Dedifferentiated amniotic fluid mesenchymal stem cell (primary cell): Measurements from ENCODE around the gene BTBD16.

Experiments used
- DNase-seq: peaks from one replicate; pipeline ENCODE4 v3.0.0-alpha.2; 2016; ENCODE audit errors: extremely low spot score

The BTBD16 gene

DNA sequence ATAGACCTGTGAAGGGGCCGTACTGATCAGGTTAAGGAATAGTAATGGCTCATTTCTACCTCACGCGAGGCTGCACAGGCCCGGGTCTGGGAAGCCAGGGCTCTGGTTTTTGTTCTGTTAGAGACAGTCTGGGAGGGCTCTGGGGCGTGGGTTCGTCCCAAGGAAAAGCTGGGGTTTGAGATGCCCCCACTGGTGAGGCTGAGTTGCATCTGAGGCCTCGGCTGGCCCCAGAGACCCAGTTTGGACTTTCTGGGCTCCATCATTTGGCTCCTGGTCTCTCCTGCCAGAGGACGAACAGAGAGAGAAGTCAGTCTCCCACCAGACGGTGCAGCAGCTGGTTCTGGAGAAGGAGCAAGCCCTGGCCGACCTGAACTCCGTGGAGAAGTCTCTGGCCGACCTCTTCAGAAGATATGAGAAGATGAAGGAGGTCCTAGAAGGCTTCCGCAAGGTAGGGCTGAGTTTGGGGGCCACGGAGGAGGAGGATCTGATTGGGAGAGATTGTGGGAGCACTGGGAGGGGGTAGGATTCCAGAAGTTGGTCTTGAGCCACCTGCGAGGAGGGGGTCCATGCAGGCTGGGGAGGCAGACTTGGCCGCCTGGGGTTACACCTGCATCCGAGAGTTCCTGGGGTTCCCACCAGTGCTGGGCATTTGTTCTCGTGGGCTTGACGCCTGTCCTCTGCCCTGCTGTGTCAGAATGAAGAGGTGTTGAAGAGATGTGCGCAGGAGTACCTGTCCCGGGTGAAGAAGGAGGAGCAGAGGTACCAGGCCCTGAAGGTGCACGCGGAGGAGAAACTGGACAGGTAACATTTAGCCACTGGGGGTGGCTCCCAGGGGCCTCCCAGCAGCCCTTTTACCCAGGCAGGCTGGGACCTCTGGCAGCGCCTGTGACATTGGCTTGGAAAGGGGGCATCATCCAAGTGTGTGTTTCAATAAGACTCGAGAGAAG lies 22.5 kb upstream of the BTBD16 start:
- DNase-seq, result no peak

DNA sequence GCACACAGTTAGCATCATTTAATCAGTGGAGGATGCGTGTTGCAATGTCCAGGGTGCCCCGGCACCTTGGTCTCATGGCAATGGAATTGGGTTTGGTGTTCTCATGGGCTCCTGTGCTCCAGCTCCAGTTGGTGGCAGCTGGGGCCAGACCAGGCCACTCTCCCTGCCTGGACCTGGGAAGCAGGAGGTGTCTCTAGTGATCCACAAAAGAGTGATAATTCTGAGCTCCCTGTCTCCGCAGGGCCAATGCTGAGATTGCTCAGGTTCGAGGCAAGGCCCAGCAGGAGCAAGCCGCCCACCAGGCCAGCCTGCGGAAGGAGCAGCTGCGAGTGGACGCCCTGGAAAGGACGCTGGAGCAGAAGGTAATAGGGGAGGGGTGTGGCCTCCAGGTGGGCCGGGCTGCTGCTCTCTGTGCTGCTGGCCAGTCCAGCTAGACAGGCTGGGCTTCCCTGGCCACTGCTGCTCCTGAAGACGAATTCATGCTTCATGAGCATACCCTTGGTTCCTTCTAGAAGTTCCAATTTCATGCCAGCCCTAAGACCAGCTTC lies 21.7 kb upstream of the BTBD16 start:
- no peak for DNase-seq

DNA sequence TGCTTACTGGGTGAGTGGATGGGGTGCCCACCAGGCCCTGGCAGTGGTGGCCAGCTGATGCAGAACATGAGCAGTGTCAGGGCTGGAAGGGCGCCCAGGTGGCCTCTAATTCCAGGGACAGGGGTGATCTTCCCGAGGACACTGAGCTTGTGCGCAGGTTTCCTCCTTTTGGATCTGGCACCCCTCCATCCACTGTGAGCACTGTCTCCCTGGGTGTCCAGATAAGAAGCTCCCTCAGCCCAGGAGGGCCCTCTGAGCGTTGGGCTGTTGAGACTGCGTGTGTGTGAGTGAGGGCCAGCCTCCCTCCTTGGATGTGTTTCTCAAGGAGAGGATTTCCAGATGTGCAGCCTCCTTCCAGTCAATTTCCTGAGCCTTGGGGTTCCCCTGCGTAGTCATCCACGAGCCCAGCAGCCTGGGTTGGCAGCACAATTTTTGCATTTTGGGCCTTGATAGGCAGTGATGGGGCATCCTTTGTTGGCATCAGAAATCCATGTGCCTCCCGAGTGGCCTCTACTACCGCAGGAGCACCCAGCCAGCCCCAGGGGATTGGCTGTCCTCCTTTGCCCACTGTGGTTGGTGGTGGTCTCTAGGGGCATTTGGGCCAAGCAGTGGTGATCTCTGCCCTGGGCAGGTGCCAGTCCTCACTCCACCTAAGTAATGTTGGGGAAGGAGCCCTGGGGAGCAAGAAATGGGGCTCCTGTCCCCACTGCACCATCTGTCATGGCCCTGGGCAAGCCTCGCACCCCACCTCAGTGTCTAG lies 20.9 kb upstream of the BTBD16 start:
- no peak for DNase-seq

DNA sequence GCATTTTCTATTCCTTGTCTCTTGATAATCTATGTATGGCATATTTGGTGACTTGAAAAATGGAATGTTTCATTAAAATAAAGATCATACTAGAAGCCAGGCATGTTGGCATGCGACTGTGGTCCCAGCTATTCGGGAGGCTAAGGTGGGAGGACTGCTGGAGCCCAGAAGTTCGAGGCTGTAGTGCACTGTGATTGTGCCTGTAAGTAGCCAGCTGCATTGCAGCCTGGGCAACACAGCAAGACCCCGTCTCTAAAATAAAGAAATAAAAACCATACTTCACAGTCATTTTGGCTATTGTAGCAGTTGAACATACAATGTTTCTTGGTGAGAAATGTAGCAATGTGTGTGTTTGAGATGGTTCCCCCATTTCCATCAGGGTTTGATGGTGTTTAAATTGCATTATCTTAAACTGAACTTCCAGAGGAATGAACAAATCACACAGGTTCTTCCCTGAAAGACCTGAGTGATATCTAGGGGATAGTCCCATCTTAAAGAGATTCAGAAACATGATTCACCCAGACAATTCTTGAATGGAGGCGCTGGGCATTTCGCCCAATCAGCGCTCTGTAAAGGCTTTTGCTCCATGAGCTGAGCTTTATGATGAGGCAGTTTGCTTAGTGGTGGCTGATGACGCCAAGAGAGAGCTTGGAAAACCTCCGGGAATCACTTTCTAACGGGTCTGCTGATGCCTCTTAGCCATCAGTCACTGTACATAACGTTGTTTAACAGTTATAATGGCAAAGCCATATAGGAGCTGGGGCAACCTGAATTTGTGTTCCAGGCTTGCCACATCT lies 19.4 kb upstream of the BTBD16 start:
- no peak for DNase-seq

DNA sequence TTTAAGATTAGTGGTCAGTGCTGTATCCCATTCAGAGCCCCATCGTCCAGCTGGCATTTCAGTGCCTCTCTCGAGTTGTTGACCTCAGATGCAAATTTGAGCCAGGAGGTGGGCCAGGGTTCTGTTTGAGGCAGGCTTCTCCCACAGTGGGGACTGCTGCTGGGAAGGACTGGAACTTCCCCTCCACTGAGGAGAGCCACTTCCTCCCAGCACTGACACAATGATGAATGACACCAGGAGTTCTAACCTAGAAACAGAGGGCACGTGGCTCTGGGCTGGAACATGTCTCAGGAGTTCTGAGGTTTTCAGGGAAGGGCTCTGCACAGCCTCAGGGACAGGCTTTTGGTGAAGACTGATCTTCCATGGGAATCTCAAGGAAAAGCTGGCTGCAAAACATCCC lies 18.3 kb upstream of the BTBD16 start:
- no peak for DNase-seq

DNA sequence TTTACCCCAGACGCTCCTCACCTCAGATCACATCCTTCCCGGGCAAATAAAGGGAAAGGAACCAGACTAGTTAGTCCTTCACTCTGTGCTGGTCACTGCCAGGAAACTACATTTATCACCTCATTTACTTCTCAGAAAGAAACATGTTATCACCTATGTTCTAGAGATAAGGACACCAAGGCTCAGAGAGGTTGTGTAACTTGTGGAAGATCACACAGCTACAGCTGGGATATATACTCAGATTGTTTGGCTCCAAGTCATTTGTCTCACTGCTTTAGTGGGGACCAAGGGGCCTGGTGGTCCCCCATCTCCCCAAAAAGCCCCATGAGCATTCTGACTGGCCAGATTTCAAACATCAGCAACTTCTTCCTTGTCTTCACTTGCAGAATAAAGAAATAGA lies 17.5 kb upstream of the BTBD16 start:
- DNase-seq, result no peak

DNA sequence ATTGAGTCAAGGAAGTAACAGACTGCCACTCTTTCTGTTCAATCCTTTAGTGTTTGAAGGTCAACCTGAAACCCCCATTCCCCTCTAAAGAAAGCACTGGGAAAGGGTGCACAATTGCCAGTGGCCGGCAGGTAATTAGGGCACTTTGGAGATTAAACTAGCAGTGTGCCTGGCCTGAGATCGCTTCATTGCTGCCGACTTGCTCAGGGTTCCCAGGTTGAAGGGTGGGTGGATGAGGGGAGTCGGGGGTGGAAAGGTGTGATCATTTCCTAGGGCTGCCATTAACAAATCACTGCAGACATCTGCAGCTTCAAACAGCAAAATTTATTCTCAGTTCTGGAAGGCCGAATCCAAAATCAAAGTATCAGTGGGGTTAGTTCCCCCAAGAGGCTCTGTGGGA lies 16.3 kb upstream of the BTBD16 start:
- no peak for DNase-seq

DNA sequence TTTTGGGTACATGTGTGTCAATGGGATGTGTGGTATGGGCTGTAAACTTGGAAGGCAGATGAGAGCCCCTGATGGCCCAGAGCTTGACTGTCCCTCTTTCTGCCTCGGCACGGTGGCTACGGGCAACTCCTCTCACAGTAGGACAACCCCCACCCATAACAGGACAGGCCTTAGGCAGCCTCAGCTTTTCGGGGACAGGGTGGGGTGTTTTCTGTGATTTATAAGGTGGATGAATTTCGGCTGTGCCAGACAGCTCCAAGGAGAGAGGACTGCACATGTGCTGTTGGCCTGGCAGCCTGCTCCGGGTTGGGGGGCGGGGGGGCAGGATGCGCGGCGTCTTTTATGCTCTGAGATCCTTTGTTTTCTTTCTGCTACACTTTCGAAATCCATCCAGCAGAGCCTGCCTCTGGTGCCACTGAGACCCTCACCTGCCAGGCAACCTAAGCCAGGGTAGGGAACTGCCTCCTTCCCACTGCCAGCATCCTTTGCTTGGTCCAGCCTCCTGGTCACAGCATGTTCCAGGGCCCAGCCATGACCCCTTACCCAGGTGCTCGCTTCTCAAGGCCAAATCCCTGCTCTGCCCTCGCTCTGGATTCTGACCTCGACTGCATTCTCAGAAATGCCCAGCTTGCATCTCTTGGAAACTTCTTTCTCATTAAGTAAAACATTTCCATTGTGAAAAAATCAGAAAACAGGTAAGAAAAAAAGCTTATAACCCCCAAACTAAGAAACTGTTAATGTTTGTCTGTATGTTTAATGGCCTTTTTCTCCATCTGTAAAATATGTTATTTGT lies 15.4 kb upstream of the BTBD16 start:
- DNase-seq, result no peak

DNA sequence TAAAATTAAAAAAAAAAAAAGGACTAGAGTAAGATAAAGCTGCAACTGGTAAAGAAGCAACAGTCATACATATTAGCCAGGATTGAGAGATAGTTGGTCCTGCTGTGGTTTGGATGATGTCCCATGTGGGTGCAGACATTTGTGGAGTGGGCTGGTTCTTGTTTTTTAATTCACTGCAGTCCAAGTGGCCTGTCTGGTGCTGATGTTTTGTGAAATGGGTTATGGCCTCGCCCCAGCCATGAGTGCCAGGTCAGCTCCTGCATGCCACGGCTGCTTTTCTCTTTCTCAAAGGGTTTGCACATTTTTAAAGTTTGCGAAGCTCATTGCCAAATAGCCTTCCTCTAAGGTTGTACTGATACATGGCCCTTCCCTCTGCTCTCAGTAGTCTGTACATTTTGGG lies 14.1 kb upstream of the BTBD16 start:
- DNase-seq, result no peak

DNA sequence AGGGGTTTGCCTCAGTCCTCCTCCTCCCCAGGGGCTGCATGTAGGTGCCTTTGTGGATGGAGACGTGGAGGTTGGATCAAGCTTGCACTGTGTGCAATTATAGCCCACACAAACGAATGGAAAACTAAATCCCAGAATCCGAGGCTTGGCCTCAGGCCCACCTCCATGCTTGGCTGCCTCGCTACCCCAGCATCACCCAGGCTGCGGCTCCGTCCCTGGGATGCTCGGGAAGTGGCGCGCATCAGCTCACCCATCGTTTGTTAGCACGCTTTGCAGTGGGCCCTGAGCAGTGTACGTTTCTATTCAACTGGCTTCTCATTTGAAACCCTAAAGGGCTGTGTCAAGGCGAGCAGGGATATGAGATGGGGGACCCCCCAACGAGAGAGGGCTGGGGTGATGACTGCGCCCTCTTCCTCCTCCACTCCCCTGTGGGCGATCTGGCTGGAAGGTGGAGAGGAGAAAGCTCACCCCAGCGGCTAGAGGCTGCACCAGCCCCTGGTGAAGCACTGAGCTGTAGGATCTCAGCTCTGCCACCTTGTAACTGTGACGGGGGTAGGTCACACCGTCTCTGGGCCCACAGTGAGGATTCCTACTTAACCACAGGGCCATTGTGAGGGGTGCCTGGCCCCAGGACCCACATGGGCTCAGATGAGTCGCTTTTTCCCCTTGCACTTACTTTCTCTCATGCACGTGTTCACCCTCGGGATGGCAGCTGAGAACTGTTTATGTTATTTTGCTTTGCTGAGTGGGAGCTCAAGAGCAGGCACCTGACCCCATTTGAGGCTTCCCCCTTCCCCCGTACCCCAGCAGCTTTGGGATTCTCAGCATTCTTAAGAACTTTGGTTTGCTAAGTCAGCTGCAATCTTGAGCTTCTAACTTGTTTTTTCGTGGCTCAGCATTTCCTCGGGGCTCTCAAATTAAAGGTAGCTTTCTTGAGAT lies 12.7 kb upstream of the BTBD16 start:
- peak; percentile 18 for DNase-seq

DNA sequence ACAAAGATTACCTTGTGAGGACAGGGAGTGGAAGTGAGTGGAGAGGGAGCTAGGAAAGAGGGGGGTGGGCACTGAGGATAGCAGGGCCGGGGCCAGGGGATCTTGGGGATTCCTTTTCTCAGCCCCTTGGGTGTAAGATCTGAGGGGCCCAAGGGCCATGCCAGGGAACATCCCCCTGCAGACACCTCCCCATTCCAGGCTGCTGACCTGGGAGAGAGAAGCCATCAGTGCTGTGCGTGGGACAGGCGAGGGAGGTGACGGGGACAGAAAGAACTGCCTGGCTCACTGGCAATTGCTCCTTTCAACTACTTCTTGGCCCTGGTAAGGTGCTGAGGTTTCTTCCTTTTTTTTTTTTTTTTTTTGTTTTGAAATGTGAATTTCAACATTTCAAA lies 12.0 kb upstream of the BTBD16 start:
- no peak for DNase-seq

DNA sequence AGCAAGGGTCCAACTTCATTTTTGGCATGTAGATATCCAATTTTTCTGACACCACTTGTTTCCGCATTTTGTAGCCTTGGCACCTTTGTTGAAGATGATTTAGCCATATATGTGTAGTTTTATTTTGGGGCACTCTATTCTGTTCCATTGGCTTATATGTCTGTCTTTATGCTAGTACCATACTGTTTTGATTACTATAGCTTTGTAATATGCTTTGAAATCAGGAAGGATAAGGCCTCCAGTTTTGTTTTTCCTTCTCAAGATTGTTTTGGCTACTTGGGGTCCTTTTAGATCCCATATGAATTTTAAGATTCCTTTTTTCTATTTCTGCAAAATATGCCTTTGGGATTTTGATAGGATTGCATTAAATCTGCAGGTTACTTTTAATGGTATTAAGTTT lies 9.5 kb upstream of the BTBD16 start:
- no peak for DNase-seq

DNA sequence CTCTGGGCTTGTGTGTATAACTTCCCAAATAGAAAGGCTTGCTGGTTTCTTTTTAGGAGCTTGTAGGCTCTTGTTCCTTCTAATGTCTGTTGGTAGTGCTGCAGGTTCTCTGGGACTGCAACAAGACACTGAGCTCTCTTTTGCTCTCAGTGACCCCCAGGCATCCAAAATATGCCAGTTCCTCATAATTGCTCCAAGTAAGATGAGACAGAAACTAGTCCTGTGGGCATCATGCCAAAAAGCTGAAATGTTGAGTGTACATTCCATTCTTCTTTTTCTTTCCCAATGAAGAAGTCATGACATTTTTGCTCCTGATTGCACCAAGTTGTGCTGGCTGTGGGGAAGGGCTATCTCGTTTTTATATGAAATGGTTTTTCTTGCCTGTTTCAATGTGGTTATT lies 7.1 kb upstream of the BTBD16 start:
- peak; percentile 90 for DNase-seq

DNA sequence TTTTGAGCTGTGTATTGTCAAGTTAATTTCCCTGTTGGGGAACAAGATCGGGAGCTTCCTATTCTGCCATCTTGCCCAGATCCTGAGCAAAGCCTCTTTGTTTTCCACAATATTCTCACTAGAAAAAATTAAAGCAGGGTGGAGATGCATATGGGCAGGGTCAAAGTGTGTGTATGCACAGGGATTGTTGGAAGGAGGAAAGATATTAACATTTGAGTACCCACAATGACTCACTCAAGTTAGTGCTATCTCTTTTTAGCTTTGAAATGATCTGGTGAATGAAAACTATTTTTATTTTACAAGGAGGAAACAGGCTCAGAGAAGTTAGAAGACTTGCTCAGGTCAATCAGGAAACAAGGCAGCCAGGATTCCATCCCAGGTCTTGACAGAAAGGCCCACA lies 6.7 kb upstream of the BTBD16 start:
- no peak for DNase-seq

DNA sequence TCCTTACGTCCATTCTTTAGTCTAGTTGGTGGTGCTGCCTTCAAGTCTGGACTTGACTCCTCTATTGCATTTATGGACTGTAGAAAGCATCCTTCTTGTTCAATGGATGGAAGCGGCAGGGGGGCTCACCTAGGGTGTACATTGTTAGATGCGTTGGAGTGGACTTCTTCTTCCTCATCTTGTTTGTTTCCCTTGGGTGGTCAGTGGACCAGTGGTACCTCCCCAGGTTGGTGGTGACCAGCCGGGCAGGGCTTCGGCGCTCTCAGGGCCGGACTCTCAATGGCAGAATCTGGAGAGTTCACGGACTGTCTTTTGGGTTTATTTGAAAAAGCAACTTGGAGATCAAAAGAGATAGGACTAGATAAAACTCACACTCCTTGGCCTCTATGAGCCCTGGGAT lies 6.2 kb upstream of the BTBD16 start:
- DNase-seq, result no peak

DNA sequence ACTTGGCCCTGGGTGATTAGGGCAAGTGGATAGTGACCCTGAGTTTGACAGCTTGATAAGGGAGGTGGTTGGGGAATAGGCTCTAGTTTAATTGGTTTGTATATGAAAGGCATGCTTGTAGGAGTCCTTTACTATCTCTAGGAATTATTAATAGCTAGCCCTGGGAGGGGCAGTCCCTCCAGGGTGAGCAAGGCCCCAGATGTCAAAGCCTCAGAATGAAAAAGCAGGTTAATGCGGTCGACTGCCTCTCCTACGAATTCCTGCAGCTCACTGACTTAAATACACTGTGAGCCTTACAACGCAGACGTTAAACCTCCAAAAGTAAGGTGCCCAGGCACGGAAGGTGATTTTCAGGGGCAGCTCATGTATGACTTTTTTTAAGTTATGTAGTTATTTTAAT lies 5.2 kb upstream of the BTBD16 start:
- DNase-seq, result no peak

DNA sequence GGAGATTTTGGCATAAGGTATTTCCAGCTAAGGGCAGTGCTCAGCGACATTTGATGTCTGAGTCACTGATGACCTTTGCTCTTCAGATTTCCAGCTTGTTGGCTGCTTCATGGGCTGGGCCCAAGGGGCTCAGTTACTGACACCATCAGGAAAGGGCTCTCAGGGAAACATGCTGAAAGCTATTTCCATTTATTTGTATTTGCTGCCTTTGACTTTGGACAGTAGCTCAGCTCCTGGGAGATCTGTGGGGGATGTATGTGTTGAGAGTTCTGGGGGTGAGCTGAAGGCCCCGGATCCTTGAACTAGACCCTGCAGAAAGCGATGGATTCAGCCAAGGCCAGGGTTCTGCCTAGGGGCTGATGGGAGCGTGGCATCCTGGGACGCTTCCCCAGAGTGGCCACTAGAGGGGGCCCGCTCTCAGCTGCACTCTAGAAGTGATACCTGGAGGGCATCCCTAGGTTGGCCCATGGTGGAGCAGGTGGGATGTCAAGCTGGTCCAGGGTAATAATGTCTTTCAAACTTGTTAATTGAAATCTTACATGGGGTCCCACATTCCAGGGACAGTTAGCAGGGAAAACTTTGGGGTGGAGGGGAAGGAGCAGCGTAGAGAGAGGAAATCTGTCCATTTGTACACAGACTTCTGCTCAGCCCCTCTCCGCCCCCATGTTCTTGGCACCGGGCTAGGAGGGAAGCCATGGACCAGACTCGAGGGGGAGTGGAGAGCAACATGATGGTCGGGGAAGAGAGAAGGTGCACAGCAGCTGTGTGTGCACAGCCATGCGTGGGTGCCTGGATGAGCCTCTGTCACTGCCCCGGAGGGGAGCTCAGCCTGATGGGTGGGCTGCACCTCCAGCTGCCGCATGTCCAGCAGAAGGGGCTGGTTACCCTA lies 3.0 kb upstream of the BTBD16 start:
- DNase-seq, result no peak

DNA sequence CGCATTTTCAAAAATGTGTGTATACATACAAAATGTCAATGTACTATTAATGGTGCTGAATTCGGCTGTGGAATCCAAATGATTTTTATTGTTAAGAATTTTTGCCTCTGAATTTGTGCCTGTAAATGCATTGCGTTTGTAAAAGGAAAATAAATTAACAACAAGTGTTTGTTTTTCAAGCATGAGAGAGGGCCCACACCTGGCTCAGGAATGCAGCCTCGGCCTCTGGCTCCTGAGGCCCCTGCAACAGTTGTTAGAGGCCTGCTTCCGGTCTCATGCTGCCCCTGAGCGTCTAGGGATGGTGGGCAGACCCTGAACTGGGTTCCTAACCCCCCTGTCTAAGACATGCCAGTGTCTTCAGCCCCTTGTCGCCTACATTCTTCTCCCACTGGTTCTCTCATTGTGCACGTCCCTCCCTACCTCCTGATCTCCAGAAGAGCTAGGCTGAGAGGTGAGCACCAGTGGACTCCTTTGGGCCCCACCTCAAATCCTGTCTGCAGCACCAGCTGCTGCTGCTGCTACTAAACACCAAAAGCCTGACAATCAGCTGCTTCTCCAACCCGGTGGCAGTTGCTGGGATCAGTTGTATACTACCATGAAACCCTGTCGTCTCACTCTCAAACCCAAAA lies 1.9 kb upstream of the BTBD16 start:
- no peak for DNase-seq
